Measurements from ENCODE around the gene HTT.

The HTT gene

DNA sequence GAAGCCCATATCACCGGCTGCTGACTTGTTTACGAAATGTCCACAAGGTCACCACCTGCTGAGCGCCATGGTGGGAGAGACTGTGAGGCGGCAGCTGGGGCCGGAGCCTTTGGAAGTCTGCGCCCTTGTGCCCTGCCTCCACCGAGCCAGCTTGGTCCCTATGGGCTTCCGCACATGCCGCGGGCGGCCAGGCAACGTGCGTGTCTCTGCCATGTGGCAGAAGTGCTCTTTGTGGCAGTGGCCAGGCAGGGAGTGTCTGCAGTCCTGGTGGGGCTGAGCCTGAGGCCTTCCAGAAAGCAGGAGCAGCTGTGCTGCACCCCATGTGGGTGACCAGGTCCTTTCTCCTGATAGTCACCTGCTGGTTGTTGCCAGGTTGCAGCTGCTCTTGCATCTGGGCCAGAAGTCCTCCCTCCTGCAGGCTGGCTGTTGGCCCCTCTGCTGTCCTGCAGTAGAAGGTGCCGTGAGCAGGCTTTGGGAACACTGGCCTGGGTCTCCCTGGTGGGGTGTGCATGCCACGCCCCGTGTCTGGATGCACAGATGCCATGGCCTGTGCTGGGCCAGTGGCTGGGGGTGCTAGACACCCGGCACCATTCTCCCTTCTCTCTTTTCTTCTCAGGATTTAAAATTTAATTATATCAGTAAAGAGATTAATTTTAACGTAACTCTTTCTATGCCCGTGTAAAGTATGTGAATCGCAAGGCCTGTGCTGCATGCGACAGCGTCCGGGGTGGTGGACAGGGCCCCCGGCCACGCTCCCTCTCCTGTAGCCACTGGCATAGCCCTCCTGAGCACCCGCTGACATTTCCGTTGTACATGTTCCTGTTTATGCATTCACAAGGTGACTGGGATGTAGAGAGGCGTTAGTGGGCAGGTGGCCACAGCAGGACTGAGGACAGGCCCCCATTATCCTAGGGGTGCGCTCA lies 165.8 kb downstream of the HTT start:
- no peak for DNase-seq

DNA sequence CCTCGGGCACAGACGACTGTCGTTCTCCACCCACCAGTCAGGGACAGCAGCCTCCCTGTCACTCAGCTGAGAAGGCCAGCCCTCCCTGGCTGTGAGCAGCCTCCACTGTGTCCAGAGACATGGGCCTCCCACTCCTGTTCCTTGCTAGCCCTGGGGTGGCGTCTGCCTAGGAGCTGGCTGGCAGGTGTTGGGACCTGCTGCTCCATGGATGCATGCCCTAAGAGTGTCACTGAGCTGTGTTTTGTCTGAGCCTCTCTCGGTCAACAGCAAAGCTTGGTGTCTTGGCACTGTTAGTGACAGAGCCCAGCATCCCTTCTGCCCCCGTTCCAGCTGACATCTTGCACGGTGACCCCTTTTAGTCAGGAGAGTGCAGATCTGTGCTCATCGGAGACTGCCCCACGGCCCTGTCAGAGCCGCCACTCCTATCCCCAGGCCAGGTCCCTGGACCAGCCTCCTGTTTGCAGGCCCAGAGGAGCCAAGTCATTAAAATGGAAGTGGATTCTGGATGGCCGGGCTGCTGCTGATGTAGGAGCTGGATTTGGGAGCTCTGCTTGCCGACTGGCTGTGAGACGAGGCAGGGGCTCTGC lies 166.5 kb downstream of the HTT start:
- DNase-seq = no peak

DNA sequence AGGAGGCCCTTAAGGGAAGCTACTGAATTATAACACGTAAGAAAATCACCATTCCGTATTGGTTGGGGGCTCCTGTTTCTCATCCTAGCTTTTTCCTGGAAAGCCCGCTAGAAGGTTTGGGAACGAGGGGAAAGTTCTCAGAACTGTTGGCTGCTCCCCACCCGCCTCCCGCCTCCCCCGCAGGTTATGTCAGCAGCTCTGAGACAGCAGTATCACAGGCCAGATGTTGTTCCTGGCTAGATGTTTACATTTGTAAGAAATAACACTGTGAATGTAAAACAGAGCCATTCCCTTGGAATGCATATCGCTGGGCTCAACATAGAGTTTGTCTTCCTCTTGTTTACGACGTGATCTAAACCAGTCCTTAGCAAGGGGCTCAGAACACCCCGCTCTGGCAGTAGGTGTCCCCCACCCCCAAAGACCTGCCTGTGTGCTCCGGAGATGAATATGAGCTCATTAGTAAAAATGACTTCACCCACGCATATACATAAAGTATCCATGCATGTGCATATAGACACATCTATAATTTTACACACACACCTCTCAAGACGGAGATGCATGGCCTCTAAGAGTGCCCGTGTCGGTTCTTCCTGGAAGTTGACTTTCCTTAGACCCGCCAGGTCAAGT lies 167.5 kb downstream of the HTT start:
- DNase-seq = no peak

DNA sequence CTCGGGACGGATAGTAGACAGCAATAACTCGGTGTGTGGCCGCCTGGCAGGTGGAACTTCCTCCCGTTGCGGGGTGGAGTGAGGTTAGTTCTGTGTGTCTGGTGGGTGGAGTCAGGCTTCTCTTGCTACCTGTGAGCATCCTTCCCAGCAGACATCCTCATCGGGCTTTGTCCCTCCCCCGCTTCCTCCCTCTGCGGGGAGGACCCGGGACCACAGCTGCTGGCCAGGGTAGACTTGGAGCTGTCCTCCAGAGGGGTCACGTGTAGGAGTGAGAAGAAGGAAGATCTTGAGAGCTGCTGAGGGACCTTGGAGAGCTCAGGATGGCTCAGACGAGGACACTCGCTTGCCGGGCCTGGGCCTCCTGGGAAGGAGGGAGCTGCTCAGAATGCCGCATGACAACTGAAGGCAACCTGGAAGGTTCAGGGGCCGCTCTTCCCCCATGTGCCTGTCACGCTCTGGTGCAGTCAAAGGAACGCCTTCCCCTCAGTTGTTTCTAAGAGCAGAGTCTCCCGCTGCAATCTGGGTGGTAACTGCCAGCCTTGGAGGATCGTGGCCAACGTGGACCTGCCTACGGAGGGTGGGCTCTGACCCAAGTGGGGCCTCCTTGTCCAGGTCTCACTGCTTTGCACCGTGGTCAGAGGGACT lies 168.8 kb downstream of the HTT start:
- DNase-seq = no peak

DNA sequence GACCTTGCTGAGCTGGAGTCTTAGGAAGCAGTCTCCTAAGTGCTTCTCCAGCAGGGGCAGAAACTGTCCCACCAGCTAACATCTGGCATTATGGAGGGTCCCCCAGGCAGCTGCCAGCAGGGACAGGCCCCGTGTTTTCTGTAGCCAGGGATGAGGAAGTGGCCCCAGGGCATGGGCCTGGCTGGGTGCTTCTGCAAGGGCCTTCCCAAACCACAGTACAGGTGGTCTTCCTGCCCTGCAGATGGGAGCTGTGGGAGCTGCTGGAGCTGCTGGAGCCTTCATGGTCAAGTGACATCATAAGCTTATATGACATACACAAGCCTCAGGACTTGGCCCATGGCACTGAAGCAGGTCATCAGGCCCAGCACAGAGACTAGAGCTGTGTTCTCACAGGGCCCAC lies 169.5 kb downstream of the HTT start:
- no peak for DNase-seq

DNA sequence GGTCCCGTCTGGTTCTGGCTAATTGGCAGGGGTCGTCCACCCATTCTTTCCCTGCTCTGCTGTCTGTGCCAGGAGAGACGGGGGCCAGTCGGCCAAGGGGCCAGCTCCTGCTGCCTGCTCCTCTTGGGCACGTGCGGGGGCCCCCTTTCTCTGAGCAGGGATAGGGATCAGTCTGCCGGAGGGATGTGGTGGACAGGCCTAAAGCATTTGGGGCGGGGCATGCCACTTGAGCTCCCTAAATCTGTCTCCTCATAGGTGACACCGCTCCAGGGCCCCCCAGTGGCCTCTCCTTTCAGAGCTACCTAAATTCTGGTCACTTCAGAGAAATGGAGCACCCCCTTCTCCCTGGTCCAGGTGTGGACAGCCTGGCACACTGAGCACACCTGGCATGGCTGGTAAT lies 170.3 kb downstream of the HTT start:
- no peak for DNase-seq

DNA sequence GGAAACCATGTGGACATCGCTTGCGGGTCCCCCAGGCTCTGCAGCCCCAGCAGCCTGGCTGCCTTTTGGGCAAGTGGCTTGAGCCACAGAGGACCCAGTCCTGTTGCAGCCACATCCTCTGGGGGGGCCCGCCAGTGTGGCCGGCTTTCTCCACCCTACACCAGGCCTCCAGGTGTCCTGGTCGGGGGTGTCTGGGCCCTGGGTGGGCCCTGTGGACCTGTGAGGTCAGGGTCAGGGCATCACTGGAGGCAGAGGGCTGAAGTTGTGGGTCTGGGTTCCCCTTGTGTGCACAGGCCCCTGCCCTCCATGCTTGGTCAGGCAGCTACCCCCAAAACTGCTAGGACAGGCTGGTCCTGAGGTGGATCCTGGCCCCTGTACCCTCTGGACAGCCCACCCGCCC lies 171.2 kb downstream of the HTT start:
- DNase-seq = no peak

DNA sequence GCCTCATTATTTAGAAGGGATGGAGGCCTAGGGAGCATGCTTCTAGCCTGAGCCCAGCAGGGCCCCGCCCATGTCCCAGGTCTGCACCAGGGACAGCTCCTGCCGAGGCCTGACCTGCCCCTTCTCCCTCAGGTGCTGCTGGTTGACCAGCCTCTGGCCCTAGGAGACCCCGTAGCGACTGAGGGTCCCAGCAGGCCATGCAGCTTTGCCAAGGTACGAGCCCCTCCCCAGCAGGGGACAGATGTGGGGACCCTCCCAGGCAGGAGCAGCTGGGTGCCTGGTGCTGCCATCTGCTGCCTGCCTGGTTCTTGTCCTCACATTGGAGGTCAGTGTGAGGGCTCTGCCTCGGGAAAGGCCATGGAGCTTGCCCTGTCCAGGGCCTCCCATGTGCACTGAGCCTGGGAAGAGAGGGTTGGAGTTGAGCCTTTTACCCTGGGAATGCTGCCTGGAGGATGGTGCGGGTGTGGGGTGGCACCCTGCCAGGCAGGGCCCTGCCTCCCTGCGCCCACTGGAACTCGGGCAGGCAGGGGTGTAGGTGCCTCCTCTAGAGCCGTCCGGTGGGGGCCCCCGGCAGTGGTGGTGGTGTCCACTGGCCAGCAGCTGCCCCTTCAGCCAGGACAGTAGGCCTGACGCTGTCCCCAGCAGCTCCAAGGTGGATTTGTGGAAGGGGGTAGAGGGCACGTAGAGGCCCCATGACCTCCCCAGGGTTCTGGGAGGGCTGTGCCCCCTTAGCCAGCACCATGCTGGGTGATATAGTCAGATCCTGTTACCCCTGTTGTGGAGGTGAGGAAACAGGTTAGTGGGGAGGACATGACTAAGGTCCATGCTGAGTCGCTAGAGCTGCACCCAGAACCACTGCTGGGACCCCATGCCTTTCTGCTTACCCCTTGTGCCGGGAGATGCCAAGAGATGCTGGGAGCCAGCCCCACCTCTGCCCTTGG lies 172.2 kb downstream of the HTT start:
- no peak for DNase-seq

DNA sequence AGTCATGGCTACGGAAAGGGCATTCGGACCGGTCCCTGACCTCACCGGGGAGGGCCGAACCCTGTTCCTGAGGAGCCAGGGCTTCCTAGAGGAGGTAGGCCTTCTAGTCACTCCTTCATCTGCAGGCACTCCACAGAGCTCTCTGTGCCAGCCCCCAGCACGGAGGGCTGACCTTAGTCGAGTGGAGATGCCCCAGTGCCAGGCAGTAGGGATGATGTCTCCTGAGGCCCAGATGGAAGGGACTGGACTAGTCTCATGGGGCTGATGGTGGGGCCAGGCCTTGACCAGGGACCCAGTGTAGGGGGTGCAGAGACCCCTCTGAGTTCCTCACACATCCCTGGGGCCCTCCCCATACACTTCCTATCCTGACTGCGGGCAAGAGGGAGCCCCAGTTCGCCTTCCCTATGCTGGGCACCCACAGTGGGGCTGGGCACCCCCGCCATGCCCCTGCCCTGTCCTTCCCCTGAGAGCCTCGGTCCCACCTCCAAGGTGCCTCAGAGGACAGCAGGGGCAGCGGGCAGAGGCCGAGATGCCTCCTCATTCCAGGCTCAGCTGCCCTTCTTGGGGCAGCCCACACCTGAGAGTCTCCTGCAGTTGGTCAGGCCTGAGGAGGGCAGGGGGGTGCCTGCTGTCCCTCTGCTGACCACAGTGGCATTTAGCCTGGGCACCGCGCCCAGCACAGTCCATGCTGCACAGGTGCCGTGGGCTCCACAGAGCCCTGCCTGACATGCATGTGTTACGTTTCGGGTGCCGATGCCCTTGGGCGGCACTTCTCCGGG lies 173.1 kb downstream of the HTT start:
- DNase-seq = no peak

DNA sequence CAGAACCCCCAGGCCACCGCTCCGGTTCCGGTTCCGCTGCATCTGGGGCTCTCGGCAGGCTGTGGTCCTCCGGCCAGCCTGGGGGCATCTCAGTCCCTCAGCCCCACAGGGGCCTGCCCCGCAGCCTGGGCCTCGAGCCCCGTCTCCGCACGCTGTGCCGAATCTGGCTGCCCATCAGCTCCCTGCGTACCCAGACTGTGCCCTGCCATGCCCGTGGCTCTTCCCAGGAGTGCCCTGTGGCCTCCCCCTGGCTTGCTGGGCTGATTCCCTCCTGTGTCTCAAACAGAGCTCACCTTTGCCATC lies 173.6 kb downstream of the HTT start:
- no peak for DNase-seq

DNA sequence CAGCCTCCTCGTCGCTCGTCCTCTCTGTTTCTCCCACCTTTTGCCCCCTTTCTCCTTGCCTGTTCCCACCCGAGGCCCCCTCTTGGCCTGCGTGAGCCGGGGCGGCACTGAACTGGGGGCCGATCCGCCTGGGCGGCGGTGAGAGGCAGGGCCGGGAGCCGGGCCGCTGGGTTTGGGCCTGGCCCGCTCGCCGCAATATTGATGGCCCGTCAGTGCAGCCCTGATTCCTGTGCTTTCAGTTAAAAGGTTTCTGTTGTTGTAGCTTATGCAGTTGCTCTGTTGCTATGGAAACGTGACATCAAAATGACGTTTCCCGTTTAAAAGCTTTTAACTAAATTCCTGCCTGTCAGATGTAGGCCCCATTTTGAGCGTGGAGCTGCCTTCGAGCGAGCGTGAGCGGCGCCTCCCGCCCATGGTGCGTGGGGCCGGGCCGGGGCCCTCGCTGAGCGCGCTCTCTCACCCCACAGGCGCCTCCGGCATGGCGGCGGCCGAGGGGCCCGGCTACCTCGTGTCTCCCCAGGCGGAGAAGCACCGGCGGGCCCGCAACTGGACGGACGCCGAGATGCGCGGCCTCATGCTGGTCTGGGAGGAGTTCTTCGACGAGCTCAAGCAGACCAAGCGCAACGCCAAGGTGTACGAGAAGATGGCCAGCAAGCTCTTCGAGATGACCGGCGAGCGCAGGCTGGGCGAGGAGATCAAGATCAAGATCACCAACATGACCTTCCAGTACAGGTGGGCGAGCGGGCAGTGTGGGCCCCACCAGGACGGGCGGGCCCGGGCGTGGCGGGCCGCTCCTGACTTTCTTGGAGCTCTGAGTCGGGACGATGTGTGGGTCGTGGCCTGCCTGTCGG lies 174.6 kb downstream of the HTT start, which contains the start of gene MSANTD1:
MSANTD1 (plus strand) TSS at position 349 of the 851 bp plus-strand sequence; CDS start at position 413, 64 bp downstream.
- peak; percentile 7 for DNase-seq

DNA sequence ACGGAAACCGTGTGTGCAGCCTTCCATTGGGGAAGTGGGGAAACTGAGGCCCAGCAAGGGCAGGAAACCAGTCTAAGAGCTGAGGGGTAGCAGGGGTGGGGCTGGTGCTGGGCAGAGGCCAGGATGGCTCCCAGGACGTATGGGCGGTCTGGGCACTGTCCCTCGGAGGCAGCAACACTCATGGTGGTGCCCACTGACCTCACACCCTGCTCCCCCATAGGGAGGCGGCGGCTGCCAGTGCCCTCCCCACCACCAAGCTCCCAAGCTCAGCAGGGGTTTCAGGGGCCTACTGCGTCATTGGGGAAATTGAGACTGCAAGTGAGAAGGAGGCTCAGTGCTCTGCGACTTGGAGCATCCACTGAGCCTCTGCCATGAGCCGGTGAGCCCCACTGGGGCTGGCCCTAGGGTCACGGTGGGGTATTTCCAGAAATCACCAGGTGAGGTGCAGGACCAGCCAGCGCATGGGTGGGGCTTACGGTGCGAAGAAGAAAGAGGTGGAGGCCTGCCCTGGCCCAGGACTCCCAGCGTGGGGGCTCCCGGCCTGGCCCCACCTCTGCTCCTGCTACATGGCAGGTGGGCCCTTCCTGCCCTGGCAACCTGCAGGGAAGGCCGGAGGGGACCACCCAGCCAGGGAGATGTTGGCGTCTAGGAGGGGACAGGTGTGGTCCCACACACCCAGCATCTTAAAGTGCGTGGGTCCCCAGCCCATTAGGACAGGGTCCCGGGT lies 175.4 kb downstream of the HTT start:
- DNase-seq = peak; percentile 8

DNA sequence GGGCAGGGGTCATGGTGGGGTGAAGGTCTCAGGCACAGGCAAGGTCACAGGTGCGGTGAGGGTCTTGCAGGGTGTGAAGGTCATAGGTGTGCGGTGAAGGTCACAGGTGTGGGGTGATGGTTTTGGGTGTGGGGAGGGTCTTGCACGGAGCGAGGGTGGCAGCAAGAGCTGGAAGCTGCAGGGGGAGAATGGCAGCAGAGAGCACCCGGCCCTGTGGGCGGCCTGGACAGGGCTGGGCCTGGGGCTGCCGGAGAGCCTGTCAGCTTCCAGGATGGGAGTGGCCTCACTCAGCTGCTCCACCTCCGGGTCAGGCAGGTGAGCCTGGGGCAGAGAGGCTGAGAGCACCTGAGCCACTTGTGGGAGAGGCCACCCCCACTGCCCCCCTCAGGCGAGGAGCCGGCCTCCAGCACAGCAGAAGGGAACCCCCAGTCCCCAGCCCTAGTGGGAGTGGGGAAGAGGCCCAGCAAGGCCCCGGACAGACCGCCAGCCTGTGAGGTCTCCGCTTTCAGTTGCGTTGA lies 176.0 kb downstream of the HTT start:
- DNase-seq = peak; percentile 9

DNA sequence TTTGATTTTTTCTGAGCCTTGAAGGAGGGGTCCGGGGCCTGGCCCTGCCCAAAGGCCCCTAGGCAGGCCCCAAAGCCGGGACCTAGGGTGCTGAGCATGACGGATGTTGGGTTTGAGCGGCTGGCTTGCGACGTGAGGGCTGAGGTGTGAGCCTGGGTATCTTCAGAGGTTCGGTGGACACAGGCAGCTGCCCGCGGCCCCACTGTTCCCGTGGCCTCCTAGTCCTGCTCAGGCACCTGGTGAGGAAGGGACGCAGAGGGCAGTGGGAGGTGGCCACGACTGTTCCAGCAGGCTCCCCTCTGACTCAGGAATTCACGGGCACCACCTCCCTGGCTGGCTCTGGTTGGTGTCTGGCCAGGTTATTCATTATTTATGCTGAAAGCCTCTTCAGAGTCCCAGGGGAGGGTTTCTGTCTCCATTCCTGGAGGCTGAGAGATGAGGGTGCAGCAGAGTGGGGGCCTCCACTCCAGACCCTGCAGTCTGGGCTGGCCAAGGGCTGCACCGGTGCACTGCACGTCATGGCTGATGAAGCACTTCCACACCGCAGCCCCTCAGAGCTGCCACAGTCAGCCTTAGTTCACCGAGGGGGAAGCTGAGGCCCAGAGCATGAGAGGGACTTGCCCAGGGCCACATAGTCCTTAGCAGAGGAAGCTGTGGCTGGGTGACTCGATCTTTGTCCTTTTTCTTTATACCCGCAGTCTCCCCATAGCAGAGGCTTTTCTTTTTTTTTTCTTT lies 176.6 kb downstream of the HTT start:
- DNase-seq = peak; percentile 7

DNA sequence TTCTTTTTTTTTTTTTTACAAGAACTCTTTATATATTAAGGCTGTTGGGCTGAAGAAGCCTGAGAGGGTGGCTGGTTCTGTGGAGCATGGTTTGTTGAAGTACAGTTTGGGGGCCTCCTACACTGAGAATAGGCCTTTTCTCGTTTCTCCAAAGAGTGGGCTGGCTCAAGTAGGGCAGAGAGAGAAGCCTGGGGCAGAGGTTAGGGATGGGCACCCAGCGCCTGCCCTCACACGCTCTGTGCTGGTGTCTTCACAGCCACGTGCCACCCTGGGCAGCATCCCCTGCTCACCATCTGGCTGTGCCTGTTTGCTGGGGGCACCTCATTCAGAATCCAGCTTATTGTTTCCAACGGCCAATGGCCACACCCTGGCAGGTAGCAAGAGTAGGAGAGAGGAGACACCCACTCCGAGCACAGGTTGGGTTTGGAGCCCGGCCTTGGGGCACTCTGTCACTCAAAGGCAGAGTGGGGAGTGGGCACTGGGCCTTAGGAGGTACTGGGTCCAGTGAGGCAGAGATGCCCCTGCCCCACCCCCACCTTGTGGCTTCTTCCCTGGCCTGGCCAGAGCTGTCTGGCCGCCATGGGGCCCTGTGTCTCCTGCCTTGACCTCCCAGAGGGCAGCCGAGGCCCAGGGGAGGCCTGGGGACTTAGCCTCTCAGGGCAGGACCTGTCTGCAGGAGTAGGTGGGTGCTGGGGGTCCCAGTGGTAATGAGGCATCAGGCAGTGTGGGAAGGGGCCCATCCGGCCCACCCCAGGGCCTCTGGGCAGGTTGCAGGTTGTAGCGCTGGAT lies 177.4 kb downstream of the HTT start:
- peak; percentile 7 for DNase-seq

DNA sequence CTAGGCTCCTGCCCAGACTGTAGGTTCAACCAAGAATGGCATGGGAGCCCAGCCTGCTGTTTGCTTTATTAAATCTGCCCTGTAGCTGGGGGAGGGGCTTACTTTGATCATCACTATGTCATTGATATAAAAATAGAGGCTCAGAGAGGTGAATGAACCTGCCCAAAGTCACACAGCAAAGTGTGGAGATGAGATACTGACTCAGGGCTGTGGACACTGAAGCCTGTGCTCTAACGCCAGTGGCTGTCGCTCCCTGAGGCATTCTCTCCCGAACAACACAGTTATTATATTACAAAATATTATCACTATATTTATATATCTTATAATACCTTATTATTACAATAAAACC lies 178.0 kb downstream of the HTT start:
- DNase-seq = no peak

DNA sequence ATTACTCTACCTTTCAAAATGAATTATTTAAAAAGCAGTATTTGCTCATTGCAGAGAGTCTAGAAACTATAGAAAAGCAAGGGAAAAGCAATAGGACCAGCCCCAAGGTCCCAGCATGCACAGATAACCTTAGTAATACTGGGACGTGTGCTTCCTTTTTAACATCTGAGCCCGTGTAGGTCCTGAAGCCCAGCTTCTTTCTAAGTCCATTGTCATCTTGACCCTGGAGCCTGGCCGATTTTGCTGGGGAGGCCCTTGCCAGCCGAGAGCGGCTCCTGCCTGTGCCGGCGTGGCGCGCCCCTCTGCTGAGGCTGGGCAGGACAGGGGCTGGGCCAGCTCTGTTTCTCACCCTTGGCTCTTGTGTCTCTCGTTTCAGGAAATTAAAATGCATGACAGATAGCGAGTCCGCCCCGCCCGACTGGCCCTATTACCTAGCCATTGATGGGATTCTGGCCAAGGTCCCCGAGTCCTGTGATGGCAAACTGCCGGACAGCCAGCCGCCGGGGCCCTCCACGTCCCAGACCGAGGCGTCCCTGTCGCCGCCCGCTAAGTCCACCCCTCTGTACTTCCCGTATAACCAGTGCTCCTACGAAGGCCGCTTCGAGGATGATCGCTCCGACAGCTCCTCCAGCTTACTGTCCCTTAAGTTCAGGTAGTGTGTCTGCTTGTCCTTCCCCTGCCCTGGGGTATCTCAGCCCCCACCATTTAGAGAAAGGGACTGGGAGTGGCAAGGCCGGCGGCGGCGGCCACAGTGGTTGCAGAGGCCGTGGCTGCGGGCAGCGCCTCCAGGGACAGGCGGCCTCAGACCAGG lies 178.6 kb downstream of the HTT start:
- DNase-seq = peak; percentile 4

Measured in activated naive CD4-positive, alpha-beta T cell treated with anti-CD3 and anti-CD28 coated beads, Interleukin-2, amount 50 U/mL, for 16 hours (primary cell).